HepG2 (cell line): ENCODE results near the gene ACBD5. TPM values are rescaled to one million over a fixed set of nuclear protein-coding genes. Genes with fewer than 3 reads are reported as not detected.

Experiments used
- ATAC-seq: fragments of 200-7000 bp; cut with Tn5 transposase; 3 replicates; pipeline ENCODE4 v1.9.1; 2020; ENCODE audit warnings: mild to moderate bottlenecking, moderate library complexity
- BruUV-seq: library from RNA; stranded (reverse); fragments of 400-500 nt; replicated peaks from 2 replicates; lab custom pipeline; 2021; lab: Mats Ljungman, UMichigan
- CTCF ChIA-PET: fragments of 300-600 bp; formaldehyde crosslinking; extraction: SDS; loops from one replicate; lab custom pipeline; 2021; ENCODE audit warnings: low total read pairs, inconsistent platforms, low intra/inter-chr PET ratio; lab: Yijun Ruan, JAX
- POLR2A ChIA-PET: fragments of 350-600 bp; sonication (Branson Sonifier 250); formaldehyde crosslinking; loops from one replicate; lab custom pipeline; 2020; ENCODE audit warnings: antibody characterized with exemption, inconsistent platforms; lab: Yijun Ruan, JAX
- DNase-seq: peaks from one replicate; pipeline ENCODE4 v3.0.0-alpha.2; 2015; ENCODE audit warnings: low spot score
- FAIRE-seq: peaks from 3 replicates; lab custom pipeline; 2011; peaks lifted over from hg19 to GRCh38; lab: Jason Lieb, UNC
- H2AFZ ChIP-seq: one replicate; pipeline ENCODE4 v1.6.1; 2011; ENCODE audit warnings: low read length, inconsistent platforms
- H3K27ac ChIP-seq: fragments of 300-600 bp; 3 replicates; pipeline ENCODE4 v1.8.0; 2011; ENCODE audit warnings: mixed run types, mild to moderate bottlenecking, mixed read lengths, low read length, inconsistent platforms; ENCODE audit not compliant: insufficient read depth; ENCODE audit errors: extremely low read length
- H3K27me3 ChIP-seq, 2 experiments: fragments of 200-600 bp in 1 of 2; 2 replicates in 1 of 2; 3 replicates in 1 of 2; pipeline versions ENCODE4 v1.6.0 to v1.8.0; 2011; ENCODE audit warnings: low read length in 2 of 2, mild to moderate bottlenecking in 2 of 2, moderate library complexity in 2 of 2, inconsistent platforms in 1 of 2; ENCODE audit not compliant: insufficient read depth in 2 of 2, control insufficient read depth in 1 of 2
- H3K36me3 ChIP-seq, 2 experiments: fragments of 200-600 bp in 1 of 2; replicated peaks in 1 of 2; 2 replicates in 1 of 2; 3 replicates in 1 of 2; pipeline versions ENCODE4 v1.5.1 to v1.8.0; 2011; ENCODE audit warnings: low read length in 2 of 2, inconsistent platforms in 1 of 2; ENCODE audit not compliant: insufficient read depth in 2 of 2, control insufficient read depth in 1 of 2
- H3K4me1 ChIP-seq: 2 replicates; pipeline ENCODE4 v1.5.1; 2012; ENCODE audit warnings: low read length, inconsistent platforms; ENCODE audit not compliant: insufficient read depth
- H3K4me2 ChIP-seq: 2 replicates; pipeline ENCODE4 v1.6.0; 2011; ENCODE audit warnings: low read depth, low read length, inconsistent platforms
- H3K4me3 ChIP-seq, 3 experiments: fragments of 200-600 bp in 1 of 3; sonication (generic), shearing (Covaris generic) in 1 of 3; replicated peaks in 1 of 3; 2 replicates each; pipeline ENCODE4 v1.5.1; 2011 to 2016; ENCODE audit warnings: low read length in 3 of 3, inconsistent platforms in 2 of 3, low read depth in 2 of 3, mild to moderate bottlenecking in 2 of 3, control low read depth in 1 of 3, mixed read lengths in 1 of 3; ENCODE audit not compliant: insufficient read depth in 1 of 3
- H3K79me2 ChIP-seq: one replicate; pipeline ENCODE4 v1.6.1; 2011; ENCODE audit warnings: low read length, inconsistent platforms; ENCODE audit not compliant: insufficient read depth
- H3K9ac ChIP-seq: 2 replicates; pipeline ENCODE4 v1.6.0; 2011; ENCODE audit warnings: mild to moderate bottlenecking, low read depth, low read length, inconsistent platforms; ENCODE audit not compliant: insufficient read depth
- H3K9me3 ChIP-seq: 2 replicates; pipeline ENCODE4 v1.5.1; 2012; ENCODE audit warnings: mild to moderate bottlenecking, low read length
- H4K20me1 ChIP-seq: 2 replicates; pipeline ENCODE4 v1.6.0; 2011; ENCODE audit warnings: inconsistent platforms, mild to moderate bottlenecking, low read length, moderate library complexity; ENCODE audit not compliant: insufficient read depth
- ARID3A ChIP-seq: IDR thresholded peaks from 2 replicates; pipeline ENCODE4 v1.6.1; 2012; ENCODE audit warnings: low read depth, low read length, improper control_type of control experiment
- CTCF ChIP-seq: sonication (generic); formaldehyde crosslinking; IDR thresholded peaks from 2 replicates; pipeline ENCODE4 v1.5.0; 2020; ENCODE audit warnings: mild to moderate bottlenecking, missing genetic modification reagents, moderate library complexity
- SMC3 ChIP-seq: IDR thresholded peaks from 2 replicates; pipeline ENCODE4 v1.6.1; 2011; ENCODE audit warnings: low read length, improper control_type of control experiment
- STAG1 ChIP-seq: sonication (generic); formaldehyde crosslinking; IDR thresholded peaks from 2 replicates; pipeline ENCODE4 v1.4.0; 2020; ENCODE audit warnings: missing genetic modification reagents
- ZNF121 ChIP-seq: sonication (generic); formaldehyde crosslinking; IDR thresholded peaks from 2 replicates; pipeline ENCODE4 v1.5.0; 2020; ENCODE audit warnings: mild to moderate bottlenecking, missing genetic modification reagents
- ZNF83 ChIP-seq: sonication (generic); formaldehyde crosslinking; IDR thresholded peaks from 2 replicates; pipeline ENCODE4 v1.4.0; 2020; ENCODE audit warnings: missing genetic modification reagents, mild to moderate bottlenecking, borderline replicate concordance
- ZNF883 ChIP-seq: sonication (generic); formaldehyde crosslinking; IDR thresholded peaks from 2 replicates; pipeline ENCODE4 v1.5.1; 2020; ENCODE audit warnings: mild to moderate bottlenecking, missing genetic modification reagents; ENCODE audit errors: not compliant biosample characterization
- WGBS: methylation state at CpG from one replicate; pipeline ENCODE4 v1.1.6; 2017; ENCODE audit warnings: low lambda C conversion rate; 5-methylcytosine and 5-hydroxymethylcytosine counted together
- in situ Hi-C: cut with HindIII; loops from 2 replicates; pipeline ENCODE4 v1.10.0; 2017; ENCODE audit warnings: low pct_unique_long_range_greater_than_20kb; ENCODE audit not compliant: extremely low pct_ligation_motif_present
- intact Hi-C: fragments of 100-400 bp; cut with micrococcal nuclease; formaldehyde crosslinking; loops from one replicate; pipeline ENCODE4 v1.10.0; 2022; ENCODE audit not compliant: unreplicated experiment
- polyA plus RNA-seq, 8 experiments: library from polyadenylated mRNA; depleted of rRNA in 3 of 8; stranded (reverse) in 7 of 8; unstranded in 1 of 8; fragments of >200 nt; fragmentation: Illumina TruSeq in 4 of 8; extraction: Trizol in 4 of 8; gene quantifications; 2 replicates each; pipeline versions ENCODE4 v1.2.1 to v1.2.3, GENCODE V29; 2011 to 2016; ENCODE audit warnings: low read depth in 4 of 8, missing spikeins in 1 of 8, mixed read lengths in 1 of 8; ENCODE audit not compliant: insufficient read depth in 1 of 8
- total RNA-seq, 5 experiments: library from RNA; depleted of rRNA; stranded (reverse); fragments of >200 nt; fragmentation: Illumina TruSeq; extraction: Trizol; gene quantifications; 2 replicates each; pipeline ENCODE4 v1.2.3, GENCODE V29; 2016; ENCODE audit warnings: low read depth in 1 of 5

Gene ACBD5
- total and polyA plus RNA-seq, 2 of the 13 experiments (the other 11 are each of a cell fraction or from before 2014, with no cell fraction given) = 10.3 to 14.8 TPM

- peak; percentile 77 for ATAC-seq
- TF ChIP-seq ARID3A (peak; percentile 72; the same call in 1 of the 2 replicates), ZNF121 (CRISPR knock-in tag) (peak; percentile 76; the same call in 1 of the 2 replicates), ZNF883 (CRISPR knock-in tag) (no peak), ZNF83 (CRISPR knock-in tag) (no peak), STAG1 (CRISPR knock-in tag) (peak; percentile 54), CTCF (CRISPR knock-in tag) (peak; percentile 62), SMC3 (peak; percentile 57; the same call in 1 of the 2 replicates)
- TF ChIP-seq, all 625 proteins: peak for 5
- intact Hi-C loops = loop anchor here (1.0 kb wide), 2 partner anchors 61 to 136 kb away; no protein-coding TSS in a partner anchor
- FAIRE-seq (peak; percentile 32), DNase-seq (peak; percentile 46)
- H3K27ac ChIP-seq = no peak overlapping the region
- WGBS = 70% methylated on average over 5 of the region's 5 CpGs
- no peak overlapping the region for H3K9ac ChIP-seq
- peaks cover 4 to 28% of the 10 kb centered on the region in 2 experiments for H3K36me3 ChIP-seq
- ChIA-PET POLR2A (interaction anchor here (1.6 kb wide), 1 partner anchor 18 kb away, joined by 6 read pairs; no protein-coding TSS in a partner anchor), CTCF (interaction anchor here (1.5 to 2.3 kb wide), 2 partner anchors 61 to 136 kb away, joined by 3 to 26 read pairs; no protein-coding TSS in a partner anchor)
- H3K4me2 ChIP-seq = no peak overlapping the region
- no peaks in the 10 kb centered on the region for H3K9me3 ChIP-seq
- H4K20me1 ChIP-seq = no peaks in the 10 kb centered on the region
- no peaks in the 10 kb centered on the region for H3K79me2 ChIP-seq
- no TSS peak for BruUV-seq
- in situ Hi-C loops = loop anchor here (10.0 kb wide), 1 partner anchor 131 kb away; no protein-coding TSS in a partner anchor
- no peaks in the 10 kb centered on the region for H3K4me1 ChIP-seq
- H2AFZ ChIP-seq = no peak overlapping the region
- H3K4me3 ChIP-seq = no peak overlapping the region
- H3K27me3 ChIP-seq = no peaks in the 10 kb centered on the region
These were observed 16.6 kb downstream of the ACBD5 start for GRCh38 chr10:27223964-27224363.
